Esophagus muscularis mucosa (tissue), 3 donors: ENCODE results near the gene GRIK4.

Experiments
- CTCF ChIP-seq, 3 experiments: fragments of 200-600 bp in 2 of 3; fragments of 450-650 bp in 1 of 3; sonication (generic) in 2 of 3; IDR thresholded peaks; one replicate each; pipeline ENCODE4 v1.5.1; 2017 to 2019; ENCODE audit warnings: antibody characterized with exemption in 3 of 3, mild to moderate bottlenecking in 2 of 3, moderate library complexity in 1 of 3
- POLR2A ChIP-seq: fragments of 450-650 bp; IDR thresholded peaks from one replicate; pipeline ENCODE4 v1.6.1; 2017; ENCODE audit warnings: antibody characterized with exemption, moderate library complexity, mild to moderate bottlenecking, low read depth

GRCh38 chr11:120746376-120746775, 234.8 kb downstream of the GRIK4 start:
- TF ChIP-seq POLR2A = no peak
- TF ChIP-seq CTCF (IDR thresholded peaks at IDR 0.05) = no peak
